Fibroblast of the aortic adventitia (primary cell): ENCODE results near the gene VEGFB. TPM values are rescaled to one million over a fixed set of nuclear protein-coding genes. Genes with fewer than 3 reads are reported as not detected.

Source experiments
- DNase-seq: peaks from one replicate; pipeline ENCODE4 v3.0.0-alpha.2; 2010; ENCODE audit warnings: low read depth
- H3K4me3 ChIP-seq: 2 replicates; pipeline ENCODE4 v1.5.1; 2011; ENCODE audit warnings: low read depth, mild to moderate bottlenecking, control low read depth, low read length, moderate library complexity
- total RNA-seq: library from RNA; depleted of rRNA; stranded (reverse); fragments of >200 nt; gene quantifications from 2 replicates; pipeline ENCODE4 v1.2.3, GENCODE V29; 2012; ENCODE audit warnings: low replicate concordance
- TF ChIP-seq, protein P1 (sequence below): IDR thresholded peaks from 2 replicates; pipeline ENCODE4 v1.5.1; 2011; ENCODE audit warnings: mild to moderate bottlenecking, low read length, control low read depth, inconsistent platforms; ENCODE audit not compliant: insufficient read depth

Gene VEGFB
- total RNA-seq, 1 donor = 37.5 TPM

- TF ChIP-seq, protein P1, sequence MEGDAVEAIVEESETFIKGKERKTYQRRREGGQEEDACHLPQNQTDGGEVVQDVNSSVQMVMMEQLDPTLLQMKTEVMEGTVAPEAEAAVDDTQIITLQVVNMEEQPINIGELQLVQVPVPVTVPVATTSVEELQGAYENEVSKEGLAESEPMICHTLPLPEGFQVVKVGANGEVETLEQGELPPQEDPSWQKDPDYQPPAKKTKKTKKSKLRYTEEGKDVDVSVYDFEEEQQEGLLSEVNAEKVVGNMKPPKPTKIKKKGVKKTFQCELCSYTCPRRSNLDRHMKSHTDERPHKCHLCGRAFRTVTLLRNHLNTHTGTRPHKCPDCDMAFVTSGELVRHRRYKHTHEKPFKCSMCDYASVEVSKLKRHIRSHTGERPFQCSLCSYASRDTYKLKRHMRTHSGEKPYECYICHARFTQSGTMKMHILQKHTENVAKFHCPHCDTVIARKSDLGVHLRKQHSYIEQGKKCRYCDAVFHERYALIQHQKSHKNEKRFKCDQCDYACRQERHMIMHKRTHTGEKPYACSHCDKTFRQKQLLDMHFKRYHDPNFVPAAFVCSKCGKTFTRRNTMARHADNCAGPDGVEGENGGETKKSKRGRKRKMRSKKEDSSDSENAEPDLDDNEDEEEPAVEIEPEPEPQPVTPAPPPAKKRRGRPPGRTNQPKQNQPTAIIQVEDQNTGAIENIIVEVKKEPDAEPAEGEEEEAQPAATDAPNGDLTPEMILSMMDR = peak; percentile 4
- peak; percentile 76 for DNase-seq
Observed at GRCh38 chr11:64246871-64247728, 12.7 kb downstream of the VEGFB start, which contains the start of gene PPP1R14B. PPP1R14B (minus strand) TSS chr11:64246943; CDS start chr11:64246673, 270 bp downstream.

GRCh38 chr11:64247729-64248531 is 13.5 kb downstream of the VEGFB start:
- TF ChIP-seq, protein P1 = no peak
- H3K4me3 ChIP-seq = peak overlapping the region; percentile 82
- DNase-seq = no peak

More at GRCh38 chr11:64246871-64247728, 12.7 kb downstream of the VEGFB start, which contains the start of gene PPP1R14B:
- peak within 1 kb of the TSS; percentile 93 for H3K4me3 ChIP-seq

- no peak overlapping the region for H3K4me3 ChIP-seq
- DNase-seq = no peak
- TF ChIP-seq, protein P1 = no peak
Observed at GRCh38 chr11:64248578-64248977, 14.2 kb downstream of the VEGFB start.

GRCh38 chr11:64249038-64249437 is 14.7 kb downstream of the VEGFB start:
- TF ChIP-seq, protein P1 = no peak
- H3K4me3 ChIP-seq = no peak overlapping the region

GRCh38 chr11:64249563-64250414 is 15.4 kb downstream of the VEGFB start:
- no peak for DNase-seq
- no peak overlapping the region for H3K4me3 ChIP-seq
- TF ChIP-seq, protein P1 = no peak

More at GRCh38 chr11:64249038-64249437, 14.7 kb downstream of the VEGFB start:
- DNase-seq = no peak
